GM19395 (cell line): ENCODE measurements around the gene MYL7.
"Not testable (repeated sequence)": the region's sequence is repeated elsewhere in the genome, so short reads cannot be mapped to it uniquely, and the experiment has no call there.

Experiments used
- ATAC-seq: cut with Tn5 transposase; IDR thresholded peaks from one replicate; pipeline ENCODE4 v1.9.1; 2021; ENCODE audit warnings: mild to moderate bottlenecking, moderate library complexity; ENCODE audit not compliant: unreplicated experiment

The MYL7 gene

GRCh38 chr7:44141221-44141850, at the start of gene MYL7:
Gene MYL7 (minus strand): TSS chr7:44141332. CDS start chr7:44141305, 27 bp downstream.
- ATAC-seq: no peak

- ATAC-seq: no peak
These were observed 49.1 kb upstream of the MYL7 start for GRCh38 chr7:44189993-44190872.

DNA sequence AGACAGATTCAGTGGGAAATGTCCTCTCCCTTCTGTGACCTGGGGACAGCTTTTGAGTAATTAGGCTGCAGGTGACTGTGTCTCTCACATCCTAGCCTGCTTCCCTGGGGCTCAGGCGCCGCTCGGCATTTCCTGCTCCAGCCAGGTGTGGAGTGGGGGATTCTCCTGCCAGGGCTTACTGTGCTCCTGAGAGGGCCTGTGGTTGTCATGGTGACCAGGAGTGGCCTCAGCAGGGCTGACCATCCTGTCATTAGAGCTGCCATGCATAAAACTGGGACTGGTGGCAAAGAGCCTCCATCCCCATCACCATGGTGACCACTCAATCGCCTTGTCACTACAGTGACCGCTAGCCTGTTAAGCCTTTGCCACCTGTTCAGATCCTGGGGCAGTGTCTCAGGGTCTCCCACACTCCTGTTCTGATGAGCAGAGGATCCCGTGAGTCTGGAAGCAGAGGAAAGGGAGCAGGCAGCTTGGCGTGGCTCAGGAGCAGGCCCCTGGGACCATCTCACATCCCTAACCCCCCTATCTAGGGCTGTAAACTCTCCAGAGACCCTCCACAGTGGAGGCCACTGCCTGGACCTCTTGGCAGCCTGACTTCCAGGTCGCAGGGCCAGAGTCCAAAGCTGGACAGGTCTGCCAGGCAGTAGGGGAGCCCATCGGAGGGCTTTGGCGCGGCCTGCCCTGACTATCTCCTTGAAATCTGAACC, 48.3 kb upstream of the MYL7 start, which contains the start of gene GCK:
Gene GCK (minus strand): TSS at position 154 of the 707 bp plus-strand sequence. CDS start 486 bp downstream, outside the sequence.
- no peak for ATAC-seq

DNA sequence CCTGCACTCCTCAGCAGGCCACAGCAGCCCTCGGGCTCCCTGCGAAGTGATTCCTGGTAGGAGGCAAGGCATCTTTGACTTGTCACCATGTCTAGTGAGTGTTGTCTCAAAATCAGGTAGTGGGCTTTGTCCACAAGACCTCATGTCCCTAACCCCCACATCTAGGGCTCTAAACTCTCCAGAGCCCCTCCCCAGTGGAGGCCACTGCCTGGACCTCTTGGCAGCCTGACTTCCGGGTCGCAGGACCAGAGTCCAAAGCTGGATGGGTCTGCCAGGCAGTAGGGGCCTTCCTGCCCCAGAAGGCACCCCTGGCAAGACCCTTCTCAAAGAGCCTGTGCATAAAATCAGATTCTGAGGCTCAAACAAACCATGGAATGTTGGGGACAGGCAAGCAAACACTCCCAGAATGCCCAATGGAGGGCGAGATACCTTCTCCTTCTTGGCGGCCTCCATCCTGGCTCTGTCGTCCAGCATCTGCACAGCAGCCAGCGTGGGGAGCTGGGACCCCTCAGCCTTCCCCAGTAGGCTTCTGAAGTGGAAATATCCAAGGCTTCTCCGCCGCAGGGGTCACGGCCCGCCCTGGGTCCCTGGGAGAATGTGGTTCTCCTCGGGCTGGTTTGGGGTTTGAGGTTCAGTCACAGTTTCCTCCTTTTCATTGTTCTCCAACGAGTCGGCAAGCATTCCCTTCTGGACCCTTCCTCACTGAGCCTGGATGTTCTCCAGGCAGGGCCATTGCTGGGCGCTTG, 47.5 kb upstream of the MYL7 start:
- no peak for ATAC-seq

- ATAC-seq: no peak
These were observed 46.7 kb upstream of the MYL7 start for GRCh38 chr7:44187636-44188416.

GRCh38 chr7:44186736-44187135, 45.6 kb upstream of the MYL7 start:
- no peak for ATAC-seq

DNA sequence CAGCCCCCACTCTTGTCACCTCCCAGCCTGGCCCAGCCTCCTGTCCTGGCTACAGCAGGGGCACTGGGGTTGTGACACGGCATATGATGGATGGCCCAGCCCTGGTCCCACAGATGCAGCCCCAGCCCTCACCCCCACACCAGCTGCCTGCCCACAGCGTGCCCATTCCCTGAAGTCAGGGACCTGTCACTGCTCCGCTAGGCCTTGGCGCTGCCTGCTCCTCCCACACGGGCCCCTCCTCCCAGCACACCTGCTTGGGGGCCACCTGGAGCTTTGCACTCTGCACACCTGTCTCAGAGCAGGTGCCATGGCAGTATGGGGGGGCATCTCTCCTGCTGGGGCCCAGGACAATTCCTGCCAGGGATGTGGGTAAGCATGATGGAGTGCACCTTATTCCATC, 44.6 kb upstream of the MYL7 start:
- ATAC-seq: no peak

- no peak for ATAC-seq
These were observed 43.8 kb upstream of the MYL7 start for GRCh38 chr7:44184873-44185446.

GRCh38 chr7:44184206-44184872, 43.2 kb upstream of the MYL7 start:
- ATAC-seq: no peak

- ATAC-seq: no peak
These were observed 42.3 kb upstream of the MYL7 start for GRCh38 chr7:44183386-44183785.

GRCh38 chr7:44182827-44183226, 41.7 kb upstream of the MYL7 start:
- ATAC-seq: no peak

DNA sequence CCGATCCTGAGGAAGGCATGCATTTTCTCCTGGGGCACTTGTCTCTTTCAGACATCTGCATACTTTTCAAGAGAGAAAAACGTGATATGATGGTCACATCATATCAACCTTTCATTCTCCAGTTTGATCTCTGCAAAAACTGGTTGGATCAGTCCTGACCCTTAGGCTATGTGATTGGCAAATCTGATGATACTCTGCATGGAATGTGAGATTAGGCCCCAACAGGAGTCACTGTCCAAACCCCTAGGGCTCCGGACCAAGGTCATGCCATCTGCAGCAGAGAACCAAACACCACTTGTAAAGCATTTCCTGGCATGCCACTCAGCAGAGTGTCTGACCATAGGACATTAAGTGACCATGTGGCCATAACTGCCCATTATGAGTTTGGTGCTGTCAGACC, 39.5 kb upstream of the MYL7 start:
- no peak for ATAC-seq

GRCh38 chr7:44177570-44178131, 36.5 kb upstream of the MYL7 start:
- no peak for ATAC-seq

GRCh38 chr7:44176486-44176885, 35.4 kb upstream of the MYL7 start:
- ATAC-seq: no peak

DNA sequence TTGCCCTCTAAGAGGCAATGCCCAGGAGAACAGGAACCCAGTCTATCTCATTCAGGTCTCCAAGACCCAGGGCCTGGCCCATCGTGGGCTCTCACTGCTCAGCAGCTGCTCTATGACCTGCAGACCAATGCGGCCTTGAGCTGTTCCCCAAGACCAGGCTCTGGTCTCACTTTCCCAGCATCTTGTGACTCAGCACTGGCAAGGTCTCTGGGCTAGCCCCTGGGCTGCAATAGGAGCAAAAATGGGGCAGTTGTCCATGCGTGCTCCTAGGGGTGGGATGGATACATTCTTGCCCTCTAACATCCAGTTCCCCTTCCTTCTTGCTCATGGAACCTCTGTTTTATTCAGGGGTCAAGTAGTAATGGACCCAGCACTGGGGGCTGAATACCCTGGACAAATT, 34.6 kb upstream of the MYL7 start:
- ATAC-seq: no peak

GRCh38 chr7:44174694-44174948, 33.5 kb upstream of the MYL7 start:
- not testable (repeated sequence) for ATAC-seq

- no peak for ATAC-seq
These were observed 33.0 kb upstream of the MYL7 start for GRCh38 chr7:44173911-44174693.

DNA sequence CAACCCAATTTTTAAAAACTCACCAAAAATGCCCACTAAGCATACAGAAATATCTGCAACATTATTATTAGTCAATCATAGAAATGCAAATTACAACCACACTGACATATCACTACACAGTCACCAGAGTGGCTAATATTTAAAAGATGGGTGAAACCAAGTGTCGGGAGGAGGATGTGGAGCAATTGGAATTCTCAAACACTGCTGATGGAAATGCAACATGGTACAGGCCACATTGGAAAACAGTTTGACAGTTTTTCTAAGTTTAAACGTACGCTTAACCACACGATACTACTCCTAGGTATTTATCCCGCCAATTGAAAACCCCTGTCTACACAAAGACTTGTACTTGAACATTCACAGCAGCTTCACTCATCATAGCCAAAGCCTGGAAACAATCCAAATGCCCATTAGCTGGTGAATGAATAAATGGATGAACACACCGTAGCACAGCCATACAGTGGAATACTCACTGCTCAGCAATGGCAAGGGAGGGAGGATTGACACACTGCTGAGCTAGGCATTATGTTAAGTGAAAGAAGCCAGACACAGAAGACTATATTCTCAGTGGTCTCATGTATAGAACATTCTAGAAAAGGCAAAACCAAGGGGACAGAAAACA, 31.8 kb upstream of the MYL7 start:
- no peak for ATAC-seq
